NCI-H128 (cell line): Measurements from ENCODE around the gene CDK5RAP2.
"Not testable (repeated sequence)": the region's sequence is repeated elsewhere in the genome, so short reads cannot be mapped to it uniquely, and the experiment has no call there.

Experiments
- DNase-seq: peaks from one replicate; lab custom pipeline; 2025; ENCODE audit not compliant: unreplicated experiment; lab: John Stamatoyannopoulos, UW

The CDK5RAP2 gene

DNA sequence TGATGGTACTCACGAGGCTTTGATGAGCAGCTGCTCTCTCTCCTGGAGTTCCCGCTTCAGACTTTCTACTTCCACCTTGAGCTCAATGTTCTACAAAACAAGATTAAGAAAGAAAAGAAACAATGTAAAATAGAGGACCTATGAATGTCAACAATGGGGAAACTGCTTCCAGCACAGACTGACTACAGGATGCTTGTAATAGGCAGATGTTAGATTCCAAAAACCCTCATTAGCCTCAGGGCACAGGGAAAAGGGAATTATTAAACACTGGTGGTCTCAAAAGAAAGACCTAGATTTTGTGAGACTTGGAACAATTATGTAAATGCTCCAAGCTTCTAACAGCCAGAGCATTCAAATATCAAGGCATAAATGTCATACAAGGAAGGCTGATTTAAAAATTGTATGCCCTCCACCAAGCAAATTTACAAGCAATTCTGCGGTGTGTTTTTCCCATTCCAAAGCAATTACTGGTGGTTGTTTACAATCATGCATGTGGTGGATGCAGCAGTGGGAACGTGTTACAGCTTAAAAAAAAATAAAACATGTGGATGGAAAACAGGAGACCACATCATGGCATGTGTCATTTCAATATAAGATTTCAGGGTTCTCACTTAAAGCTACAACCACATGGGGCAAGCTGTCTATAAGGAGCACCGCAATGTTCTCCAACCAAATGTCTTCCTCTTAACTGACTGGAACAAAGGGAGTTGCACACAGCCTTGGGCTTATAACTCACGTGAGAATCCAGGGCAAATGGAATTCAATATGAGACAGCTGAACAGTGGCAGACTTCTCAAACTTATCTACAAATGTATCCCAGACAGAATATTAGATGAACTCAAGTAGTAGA is 34.0 kb downstream of the CDK5RAP2 start:
- no peak for DNase-seq

DNA sequence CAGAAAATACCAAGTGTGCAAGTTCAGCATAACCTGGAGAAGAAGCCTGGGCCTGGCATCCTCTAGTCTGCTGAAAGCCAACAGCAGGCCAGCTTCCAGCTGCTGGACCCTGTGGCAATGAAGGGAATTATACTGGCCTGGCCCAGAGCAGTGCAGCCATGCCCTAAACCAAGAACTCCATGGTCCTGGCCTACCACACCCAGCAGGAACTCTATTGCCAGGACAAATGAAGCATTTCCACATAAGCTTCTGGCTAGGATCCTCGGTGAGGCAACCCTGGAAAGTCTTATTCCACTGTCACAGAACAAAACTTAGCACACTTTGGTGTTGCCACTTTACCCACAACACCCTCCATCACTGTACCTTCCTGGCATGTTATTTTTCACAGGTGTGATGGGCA is 35.5 kb downstream of the CDK5RAP2 start:
- DNase-seq: no peak

DNA sequence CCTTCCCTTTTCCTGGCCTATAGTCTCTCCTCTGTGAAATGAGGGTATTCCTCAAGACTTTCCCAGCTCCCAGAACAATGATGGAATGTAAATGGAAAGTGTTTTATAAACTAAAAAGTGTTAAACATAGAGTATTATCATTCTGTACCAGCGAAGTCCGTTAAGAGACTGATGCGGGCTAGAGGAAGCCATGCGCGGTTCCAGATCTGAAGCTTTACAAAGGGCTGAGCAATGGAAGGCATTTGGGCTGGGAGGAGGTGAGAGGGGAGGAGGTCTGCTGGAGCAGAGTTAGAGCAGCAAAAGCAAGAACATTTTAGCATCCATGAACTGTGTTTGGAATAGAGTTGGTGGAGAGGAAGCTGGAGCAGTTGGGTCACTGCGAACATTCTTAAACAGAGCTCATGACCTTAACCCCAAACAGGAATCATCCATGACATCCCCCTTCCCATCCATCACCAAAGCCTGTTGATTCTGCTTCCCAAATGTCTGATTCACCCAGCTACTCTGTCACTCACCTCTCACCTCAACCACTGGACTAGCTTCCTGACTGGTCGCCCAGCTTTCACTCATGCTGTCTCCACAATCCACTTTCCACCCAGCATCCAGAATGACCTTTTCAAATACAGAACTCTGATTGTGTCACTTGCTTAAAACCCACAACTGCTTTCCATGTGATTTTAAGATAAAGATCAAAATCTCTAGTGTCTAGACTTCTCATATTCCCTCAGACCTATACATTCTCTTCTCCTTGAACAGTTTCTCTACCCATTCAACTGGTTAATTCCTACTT is 37.1 kb downstream of the CDK5RAP2 start:
- no peak for DNase-seq

DNA sequence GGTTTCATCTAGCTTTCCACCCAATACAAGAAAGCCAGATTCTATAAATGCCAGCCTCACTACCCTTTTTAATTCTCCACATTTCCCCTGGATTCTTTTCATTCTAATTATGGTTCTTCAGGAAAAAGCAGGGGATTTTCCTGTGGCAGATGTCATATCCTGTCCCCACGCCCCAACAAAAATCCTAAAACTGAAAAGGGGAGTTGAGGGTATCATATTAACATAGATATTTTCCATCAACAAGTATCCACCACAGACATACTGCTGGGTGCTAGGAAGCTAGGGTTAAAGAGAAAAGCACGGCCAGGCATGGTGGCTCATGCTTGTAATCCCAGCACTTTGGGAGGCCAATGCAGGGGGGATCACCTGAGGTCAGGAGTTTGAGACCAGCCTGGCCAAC is 38.0 kb downstream of the CDK5RAP2 start:
- no peak for DNase-seq

DNA sequence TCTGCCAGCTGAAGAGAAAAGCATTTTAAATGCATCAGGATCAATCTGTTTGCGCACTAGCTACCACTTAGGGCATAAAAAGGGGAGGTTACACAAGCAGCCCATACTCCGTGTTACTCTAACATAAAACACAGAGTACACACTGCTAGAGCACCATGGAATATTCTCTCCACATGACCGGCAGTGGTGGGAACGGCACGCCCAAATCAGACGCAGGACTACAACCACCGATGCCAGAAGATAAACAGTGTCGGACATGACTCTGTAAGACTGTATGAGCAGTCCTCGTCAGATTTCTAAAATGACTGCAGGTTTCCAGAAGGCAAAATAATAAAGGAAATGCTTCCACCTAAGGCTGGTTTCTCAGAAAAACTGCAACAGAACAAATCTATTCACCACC is 40.0 kb downstream of the CDK5RAP2 start:
- DNase-seq: no peak

DNA sequence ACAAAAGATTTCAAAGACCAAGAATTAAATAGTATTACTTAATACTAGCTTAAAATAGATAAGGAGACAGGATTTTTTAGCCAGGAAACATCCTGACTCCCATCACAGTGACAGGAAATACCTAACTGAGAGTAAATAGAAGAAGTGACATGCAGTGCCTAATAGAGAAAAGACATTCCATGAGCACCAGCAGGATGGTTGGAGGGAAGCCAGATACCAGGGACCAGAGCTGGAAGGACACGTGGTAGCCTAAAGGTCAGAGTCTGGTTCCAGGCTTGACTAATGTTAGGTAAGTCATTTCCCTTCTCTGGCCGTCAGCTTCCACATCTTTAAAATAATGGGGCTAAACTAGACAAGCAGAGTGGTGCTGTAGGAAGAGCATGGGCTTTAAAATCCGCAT is 41.6 kb downstream of the CDK5RAP2 start:
- DNase-seq: no peak

DNA sequence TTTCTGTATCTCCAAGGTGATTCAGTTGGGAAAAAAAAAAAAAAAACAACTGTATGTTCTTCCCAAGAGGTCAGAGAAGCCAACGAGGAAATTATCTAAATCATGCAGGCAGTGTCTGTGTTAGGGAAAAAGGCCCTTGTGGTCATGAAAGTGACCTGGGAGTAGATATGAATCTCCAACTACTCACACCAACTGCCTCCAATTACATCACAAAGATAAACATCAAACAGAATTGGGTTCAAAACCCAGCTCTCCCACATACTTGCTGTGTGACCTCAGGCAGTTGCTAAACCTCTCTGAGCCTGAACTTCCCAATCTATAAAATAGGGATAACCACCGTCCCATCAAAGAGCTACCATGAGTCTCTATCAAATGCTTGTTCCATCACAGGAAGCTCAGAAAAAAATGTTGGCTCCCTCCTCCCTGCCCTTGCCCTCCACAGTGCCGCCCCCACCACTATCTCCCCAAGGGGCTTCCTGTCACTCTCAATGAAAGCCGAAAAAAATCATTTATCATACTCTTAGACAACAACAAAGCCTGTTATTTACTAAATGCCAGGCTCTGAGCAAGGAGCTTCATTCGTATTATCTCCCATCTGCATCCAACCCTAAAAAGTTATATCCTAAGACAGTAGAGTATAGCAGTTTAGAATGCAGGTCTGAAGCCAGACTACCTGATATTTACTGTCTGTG is 42.9 kb downstream of the CDK5RAP2 start:
- DNase-seq: no peak

DNA sequence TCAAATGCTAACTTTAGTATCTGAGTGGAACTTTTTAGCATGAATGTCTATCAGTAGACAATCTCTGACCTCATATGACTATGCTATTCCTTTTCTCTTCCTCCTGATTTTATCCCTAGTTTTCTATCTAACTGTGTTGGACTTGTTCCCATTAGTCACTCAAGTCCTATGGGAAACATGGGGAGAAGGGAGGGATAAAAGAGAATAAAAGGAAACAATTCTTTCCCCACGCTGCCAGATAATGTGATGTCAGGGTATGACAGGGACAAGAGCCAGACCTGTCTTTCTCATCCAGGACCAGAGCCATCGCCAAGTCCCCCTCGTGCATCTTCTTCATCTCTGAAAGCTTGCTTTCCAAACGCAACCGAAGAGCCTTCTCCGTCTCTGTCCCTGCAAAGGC is 43.9 kb downstream of the CDK5RAP2 start:
- DNase-seq: no peak

DNA sequence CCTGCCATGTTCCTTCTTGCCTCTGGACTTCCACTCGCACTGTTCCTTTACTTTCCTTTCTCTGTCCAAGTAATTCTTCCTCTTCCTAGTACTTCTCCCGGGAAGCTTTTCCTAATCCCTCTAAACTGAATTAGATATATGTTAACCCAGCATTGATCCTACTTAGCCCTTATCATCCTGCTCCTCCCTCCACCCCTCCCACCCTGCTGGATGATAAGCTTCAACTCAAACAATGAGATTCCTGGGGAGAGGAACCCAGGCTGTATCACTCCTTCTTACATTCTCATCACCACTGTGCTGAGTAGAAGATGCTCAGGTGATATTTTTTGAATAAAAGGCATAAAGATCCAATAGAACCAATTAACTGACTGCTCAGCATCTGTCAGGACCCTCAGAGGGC is 45.7 kb downstream of the CDK5RAP2 start:
- DNase-seq: no peak

DNA sequence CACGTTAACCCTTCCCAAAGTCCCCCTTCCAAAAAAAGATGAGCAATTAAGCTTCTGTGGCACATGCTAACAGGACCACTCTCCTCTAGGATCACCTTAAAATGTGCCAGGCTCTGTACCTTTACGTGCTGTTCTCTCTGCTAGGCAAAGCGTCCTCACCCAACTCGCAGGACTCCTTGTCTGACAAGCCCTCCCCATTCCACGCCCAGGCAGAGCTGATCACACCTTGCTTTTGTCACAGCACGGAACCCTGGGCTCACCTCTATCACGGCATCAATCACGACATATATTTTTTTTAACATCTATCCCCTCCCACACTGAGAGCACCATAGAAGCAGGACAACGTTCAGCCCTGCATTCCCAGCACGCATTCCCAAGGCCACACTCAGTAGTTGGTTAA is 47.1 kb downstream of the CDK5RAP2 start:
- DNase-seq: no peak

DNA sequence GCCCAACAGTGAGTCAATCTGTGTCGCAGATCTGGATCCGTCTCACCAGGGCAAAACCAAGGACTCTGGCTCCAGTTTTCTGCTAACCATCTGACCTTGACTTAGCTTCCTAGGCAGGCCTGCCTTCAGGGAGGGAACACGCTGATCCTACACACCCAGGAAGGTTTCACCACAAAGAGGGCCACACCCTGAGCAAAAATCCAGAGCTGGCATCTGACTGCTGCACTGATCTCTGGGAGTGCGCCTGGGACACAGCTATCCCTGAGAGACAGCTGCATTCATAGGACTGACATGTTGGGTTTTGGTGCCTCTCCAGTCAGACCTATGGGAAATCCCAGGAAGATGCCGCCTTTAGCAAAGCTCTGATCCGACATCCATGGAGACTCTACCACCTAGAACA is 47.5 kb downstream of the CDK5RAP2 start:
- no peak for DNase-seq

DNA sequence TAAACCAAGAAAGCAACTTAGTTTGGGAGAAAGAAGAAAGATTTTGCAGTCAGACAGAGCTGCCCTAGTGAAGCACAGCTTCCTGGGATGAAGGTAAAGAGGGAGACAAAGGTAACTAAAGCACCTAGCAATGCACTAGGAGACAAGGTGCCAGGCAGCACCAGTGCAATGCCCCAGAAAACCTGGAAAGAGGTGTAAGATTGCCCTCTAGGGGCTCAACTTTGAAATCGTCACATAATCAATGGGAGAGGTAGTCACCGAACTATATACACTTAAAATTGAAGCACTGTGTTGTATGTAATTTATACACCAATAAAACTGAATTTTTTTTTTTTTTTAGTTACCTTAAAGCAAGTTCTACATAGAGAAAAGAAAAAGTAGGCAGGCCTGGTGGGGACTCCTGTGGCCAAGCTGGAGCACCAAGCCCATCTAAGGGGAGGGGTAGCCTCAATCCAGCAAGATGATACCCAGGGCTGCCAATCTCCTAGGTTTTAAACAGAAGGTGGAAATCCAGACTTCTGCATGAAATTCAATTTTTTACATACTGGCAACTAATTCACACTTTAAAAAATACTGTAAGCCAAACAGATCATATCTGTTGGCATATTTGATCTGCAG is 48.2 kb downstream of the CDK5RAP2 start:
- peak; percentile 18 for DNase-seq

DNA sequence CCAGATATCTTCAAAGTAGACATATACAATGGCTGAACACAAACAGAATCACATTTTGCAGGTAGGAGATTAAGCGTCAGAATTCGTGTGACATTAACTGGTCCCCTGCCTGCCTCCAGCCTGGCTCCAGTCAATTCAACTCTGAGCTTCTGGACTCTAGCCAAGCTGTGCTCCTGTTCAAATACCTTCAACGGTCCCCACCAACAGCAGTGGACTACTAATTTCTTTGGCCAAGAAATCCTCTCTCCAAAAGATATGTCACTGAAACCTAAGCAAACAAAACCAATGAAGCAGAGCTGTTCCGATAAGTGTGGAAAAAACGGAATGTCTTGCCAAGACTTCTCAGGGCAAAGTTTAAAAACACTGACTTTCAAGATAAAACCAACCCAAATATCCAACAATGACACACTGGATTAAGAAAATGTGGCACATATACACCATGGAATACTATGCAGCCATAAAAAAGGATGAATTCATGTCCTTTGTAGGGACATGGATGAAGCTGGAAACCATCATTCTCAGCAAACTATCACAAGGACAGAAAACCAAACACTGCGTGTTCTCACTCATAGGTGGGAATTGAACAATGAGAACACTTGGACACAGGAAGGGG is 49.6 kb downstream of the CDK5RAP2 start:
- not testable (repeated sequence) for DNase-seq

DNA sequence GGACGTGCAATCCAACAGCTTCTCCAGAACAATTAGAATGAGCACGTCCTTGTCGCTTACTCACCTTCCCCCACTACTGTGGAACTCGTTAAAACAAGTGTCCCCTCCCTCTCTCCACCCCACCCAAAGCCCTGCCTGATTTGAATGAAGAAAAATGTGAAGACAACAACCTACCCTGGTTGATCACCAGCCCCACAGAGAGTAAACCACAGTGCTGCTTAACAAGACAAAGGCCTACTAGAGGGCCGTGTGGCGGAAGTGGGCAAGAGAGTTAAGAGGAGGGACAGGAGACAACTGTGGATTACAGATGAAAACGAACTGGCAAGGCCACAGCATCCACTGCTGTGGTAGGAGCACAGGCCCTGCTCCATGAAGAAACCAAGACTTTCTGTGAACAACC is 51.1 kb downstream of the CDK5RAP2 start:
- DNase-seq: no peak

DNA sequence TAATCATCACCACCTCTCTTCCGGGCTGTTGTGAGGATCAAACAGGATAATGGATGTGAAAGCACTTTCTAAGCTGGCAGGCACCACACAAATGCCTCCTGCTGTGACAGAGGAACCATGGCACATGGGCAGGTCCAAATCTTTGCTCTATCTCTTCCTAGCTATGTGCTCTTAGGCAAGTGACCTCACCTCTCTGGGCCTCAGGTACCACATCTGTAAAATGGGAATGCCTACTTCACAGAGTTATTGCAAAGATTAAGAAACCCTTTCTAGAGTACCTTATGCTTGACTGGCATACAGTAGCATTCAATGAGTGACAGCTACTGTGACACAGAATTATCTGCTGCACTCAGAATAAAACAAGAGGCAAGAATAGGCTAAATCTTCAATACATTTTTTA is 51.6 kb downstream of the CDK5RAP2 start:
- no peak for DNase-seq

DNA sequence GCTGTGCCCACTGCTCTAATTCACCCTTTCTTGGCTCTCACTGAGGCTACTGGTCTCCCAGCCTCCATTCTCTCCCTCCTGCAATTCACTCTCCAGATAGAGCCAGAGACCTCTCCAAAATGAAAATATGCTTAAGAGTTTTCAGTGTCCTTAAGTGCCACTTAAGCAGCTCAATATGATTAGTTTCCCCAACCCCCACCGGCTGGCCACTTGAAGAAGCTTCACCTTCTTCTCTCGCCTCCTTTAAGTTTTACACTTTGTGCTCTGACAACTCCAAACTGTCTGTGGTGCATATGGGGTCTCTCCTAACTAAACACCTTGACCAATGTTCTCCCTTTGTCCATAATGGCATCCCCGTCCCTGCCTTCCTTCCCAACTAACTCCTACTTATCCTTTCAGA is 53.4 kb downstream of the CDK5RAP2 start:
- no peak for DNase-seq

DNA sequence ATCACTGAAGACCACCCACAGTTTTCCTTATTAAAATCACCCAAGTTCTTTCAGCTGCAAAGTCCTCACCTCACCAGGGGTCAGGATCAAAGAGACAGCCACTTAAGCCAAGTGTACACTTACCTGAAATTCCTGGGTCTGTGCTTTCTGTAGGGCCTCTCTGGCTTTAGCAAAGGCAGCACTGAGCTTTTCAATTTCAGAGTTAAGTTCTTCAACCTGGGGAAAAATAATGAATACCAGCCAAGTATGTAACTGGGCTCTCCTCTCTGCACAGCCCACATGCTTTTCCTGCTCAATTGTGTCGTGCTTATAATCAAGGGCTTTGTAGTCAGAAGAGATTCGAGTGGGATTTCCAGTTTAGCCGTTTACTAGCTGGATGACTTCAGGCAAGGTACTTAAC is 55.1 kb downstream of the CDK5RAP2 start:
- no peak for DNase-seq

DNA sequence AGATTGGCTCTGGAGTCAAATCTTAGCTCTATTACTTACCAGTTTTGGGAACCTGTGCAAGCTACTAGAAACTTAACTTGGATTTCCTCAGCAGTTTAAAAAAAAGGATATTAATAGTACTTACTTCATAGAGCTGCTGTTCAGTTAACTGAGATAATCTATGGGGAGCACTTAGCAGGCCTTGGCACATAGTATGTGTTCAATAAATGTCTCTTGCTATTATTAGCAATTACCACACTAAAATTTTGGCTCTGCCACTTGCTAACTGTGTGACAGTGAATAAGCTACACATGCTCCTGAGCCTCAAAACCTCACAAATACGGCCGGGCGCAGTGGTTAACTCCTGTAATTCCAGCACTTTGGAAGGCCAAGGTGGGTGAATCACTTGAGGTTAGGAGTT is 55.9 kb downstream of the CDK5RAP2 start:
- no peak for DNase-seq

DNA sequence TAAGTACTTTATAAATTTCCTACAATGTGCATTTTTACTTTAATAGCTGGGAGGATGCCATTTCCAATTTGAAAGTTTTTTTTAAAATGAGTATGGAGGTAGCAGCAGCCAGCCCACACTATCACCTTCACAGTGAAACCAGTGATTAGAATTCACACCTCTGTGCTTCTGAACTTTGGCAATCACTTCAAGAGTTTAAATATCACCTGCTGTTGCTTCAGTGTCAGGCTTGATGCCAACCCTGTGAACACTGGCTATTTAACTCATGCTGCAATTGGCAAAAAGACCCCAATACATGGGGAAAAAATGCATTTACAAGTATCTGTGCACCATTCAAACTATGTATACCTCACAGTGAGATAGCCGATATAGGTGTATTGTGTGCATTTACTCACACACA is 57.4 kb downstream of the CDK5RAP2 start:
- DNase-seq: no peak

DNA sequence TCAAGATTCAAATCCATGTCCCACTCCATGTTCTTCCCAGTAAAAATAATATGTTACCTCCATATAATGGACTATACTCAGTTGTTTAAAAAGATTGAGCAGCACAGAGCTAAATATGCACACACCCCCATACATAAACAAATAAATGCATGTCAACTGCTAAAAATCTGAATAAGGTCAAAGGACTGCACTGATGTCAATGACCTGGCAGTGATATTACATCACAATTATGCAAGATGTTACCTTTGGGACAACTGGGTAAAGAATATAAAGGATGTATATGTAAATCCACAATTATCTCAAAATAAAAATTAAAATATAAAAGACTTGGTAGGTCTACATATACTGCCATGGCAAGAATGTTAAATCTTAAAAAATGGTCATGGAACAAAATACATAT is 57.9 kb downstream of the CDK5RAP2 start:
- DNase-seq: no peak

DNA sequence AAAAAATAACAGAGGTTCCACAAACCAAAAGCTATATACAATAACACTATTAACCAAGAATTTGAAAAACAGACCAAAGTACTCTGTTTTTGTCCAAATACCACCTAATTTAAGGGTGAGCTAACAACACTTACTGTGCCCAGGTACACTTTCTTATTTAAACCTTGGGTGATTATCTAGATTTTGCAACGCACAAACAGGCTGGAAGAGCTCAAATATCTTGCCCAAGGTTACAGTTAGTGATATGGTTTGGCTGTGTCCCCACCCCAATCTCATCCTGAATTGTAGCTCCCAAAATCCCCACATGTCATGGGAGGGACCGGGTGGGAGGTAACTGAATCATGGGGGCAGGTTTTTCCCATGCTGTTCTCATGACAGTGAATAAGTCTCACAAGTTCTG is 58.9 kb downstream of the CDK5RAP2 start:
- no peak for DNase-seq
